Fibroblast of skin of left quadriceps (primary cell): ENCODE measurements around the gene METTL6.
"Not testable (repeated sequence)": the region's sequence is repeated elsewhere in the genome, so short reads cannot be mapped to it uniquely, and the experiment has no call there.

Source experiments
- DNase-seq, 2 experiments: peaks; one replicate each; pipeline ENCODE4 v3.0.0-alpha.2; 2013; ENCODE audit warnings: low read depth in 2 of 2

METTL6 gene, protein sequence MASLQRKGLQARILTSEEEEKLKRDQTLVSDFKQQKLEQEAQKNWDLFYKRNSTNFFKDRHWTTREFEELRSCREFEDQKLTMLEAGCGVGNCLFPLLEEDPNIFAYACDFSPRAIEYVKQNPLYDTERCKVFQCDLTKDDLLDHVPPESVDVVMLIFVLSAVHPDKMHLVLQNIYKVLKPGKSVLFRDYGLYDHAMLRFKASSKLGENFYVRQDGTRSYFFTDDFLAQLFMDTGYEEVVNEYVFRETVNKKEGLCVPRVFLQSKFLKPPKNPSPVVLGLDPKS

DNA sequence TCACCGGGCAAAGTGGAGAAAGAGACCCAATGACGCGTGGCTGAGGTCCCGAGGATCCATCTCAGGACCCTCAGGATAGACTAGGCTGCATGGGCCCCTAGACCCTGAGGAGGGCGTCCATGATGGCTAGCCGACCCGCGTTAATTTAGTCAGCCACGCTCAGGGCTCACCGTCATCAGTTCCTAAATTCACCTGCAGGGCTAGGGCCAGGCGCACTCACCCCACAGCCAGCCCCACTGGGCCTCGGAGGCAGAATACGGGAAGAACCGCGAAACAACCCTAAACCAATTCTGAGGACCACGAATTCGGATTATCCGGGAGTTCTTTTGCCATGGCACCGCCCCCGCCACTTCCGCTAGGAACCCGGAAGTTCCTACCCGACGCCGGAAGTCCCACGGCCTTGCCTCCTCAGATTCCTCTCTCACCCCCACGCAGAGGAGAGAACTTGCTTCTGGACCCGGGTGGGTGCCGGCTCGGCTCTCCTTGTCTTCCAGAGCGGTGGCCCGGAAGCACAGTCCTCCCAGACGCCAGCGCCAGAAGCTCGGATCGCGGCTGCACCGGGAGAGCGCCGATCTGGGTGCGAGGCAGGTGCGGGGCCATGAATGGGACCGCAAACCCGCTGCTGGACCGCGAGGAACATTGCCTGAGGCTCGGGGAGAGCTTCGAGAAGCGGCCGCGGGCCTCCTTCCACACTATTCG is at the start of gene METTL6, which contains the start of gene EAF1:
TSS of gene METTL6 (minus strand) at position 363 of the 699 bp plus-strand sequence. CDS start 1,033 bp downstream, outside the sequence.
TSS of gene EAF1 (plus strand) at position 417 of the 699 bp plus-strand sequence. CDS start at position 599, 182 bp downstream.
- DNase-seq = peak; percentile 40 to 52

GRCh38 chr3:15476378-15476777 is 49.0 kb upstream of the METTL6 start:
- no peak for DNase-seq

- no peak for DNase-seq
Measured at GRCh38 chr3:15475161-15475560, 47.8 kb upstream of the METTL6 start.

GRCh38 chr3:15471861-15472260 is 44.5 kb upstream of the METTL6 start:
- no peak for DNase-seq

GRCh38 chr3:15470849-15471248 is 43.5 kb upstream of the METTL6 start:
- no peak for DNase-seq

DNA sequence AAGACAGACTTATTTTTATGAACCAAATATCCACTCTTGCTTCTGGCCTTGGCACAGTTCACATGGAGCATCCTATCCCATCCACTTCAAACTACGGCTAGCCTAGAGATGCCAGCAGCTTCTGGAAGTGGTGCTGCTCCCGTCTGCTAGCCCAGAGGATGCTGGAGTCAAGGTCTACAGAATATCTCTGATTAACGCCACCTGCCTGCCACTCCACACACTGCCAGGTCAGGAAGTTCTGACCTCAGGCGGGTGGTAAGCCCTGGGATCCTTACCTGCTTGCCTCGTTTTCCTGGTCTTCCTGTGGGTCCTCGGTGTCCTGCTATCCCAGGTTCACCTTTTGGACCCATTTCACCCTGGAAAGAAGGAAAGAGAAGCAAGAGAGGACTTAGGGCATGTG is 42.9 kb upstream of the METTL6 start:
- no peak for DNase-seq

DNA sequence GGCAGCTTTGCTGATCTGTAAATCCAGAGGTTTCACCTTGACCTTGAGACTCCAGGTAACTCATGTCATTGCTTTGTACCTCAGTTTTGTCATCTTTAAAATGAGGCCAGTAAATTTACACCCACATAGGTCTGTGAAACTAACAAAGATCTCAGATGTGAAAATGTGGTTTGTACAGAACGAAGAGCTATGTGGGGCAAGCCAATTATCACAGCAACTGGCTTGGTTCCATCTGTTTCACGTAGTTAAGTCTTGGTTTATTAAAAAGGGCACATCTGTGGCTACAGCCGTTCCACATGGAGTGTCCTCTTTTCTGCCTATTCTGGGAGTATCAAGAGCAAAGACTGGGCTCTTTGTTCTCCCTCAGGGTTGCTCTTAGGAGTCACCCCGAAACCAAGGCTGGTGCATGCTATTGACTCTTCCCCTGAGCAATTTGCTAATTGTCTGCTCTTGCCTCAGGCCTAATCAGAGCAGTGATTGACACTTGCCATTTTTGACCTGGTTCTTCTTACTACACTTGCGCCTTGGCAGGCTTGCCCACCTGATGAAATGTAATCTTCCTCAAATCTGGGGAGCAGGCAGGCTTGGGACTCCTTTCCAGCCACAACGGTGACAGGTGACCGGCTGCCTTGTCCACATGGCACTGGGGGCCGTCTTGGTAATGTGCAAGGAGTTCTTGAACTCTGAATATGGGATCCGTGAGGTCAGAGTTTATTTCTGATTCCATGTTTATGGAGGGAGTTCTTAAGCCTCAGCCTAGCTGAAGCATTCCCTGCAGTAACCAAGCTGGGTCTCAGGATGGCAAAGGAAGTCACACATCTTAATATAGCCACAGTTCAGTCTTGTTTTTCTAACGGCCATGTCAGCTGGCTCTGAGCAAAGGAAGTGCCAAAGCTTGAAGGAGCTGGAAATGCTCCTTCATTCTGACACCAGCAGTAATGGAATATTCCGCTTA is 40.2 kb upstream of the METTL6 start:
- no peak for DNase-seq

DNA sequence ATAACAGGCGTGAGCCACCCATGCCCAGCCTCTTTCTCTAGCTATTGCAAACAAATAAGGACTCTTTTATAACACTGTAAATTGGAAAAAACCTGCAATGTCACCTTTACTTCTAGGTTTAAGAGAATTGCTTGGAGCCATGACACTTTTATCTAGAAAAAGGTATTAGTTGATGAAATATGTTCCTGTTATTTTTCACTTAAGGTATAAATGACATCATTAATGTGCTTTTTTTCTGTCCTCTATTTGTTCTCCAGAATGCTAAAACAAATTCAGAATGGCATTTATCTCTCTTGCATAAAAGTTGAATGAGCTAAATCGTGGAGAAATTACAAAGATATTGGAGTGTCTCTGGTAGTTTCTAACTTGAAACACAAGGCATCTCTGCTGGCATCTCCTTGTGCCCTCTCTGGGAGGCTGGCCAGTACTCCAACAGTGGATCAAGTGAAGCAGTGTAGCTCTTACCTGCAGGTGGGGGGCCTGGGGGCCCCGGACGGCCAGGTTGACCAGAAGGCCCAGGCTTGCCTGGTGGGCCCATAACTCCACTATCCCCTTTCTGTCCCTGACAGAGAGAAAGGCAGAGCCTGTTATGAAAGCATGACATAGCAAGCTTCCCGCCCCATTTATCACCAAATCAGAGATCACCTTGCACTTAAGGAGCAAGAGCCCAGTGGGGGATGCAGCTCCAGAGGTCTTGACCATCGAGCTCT is 38.7 kb upstream of the METTL6 start:
- DNase-seq = no peak

DNA sequence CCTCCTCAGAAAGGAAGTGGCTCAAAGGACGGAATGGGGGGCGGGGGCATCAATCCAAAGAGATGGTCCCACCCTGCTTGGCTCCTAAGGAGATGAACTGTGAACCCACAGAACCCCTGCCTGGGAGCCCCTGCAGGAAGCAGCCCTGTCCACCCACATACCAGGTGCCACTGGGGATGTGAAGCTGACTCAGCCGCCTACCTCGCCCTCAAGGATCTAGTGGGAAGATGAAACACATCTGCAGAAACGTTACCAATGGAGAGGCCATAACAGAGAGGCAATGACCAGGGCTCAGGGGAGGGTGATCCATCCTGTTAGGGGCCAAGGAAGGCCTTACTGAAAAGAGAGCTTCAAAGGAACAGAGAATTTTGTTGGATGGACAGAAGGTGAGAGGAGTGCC is 35.1 kb upstream of the METTL6 start:
- DNase-seq = no peak

- DNase-seq = no peak
Measured at GRCh38 chr3:15460891-15461531, 33.7 kb upstream of the METTL6 start.

GRCh38 chr3:15458212-15458780 is 31.0 kb upstream of the METTL6 start:
- no peak for DNase-seq

DNA sequence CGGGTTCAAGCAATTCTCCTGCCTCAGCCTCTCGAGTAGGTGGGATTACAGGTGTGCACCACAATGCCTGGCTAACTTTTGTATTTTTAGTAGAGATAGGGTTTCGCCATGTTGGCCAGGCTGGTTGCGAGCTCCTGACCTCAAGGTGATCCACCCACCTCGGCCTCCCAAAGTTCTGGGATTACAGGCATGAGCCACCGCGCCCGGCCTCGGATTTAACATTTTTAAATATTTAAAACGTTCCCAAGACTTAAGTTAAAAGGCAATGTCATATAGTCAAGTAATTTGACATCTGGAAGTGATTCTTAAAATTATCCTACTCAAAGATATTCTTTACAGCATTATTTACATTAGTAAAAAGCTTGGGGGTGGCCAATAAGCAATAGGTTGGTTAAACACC is 29.6 kb upstream of the METTL6 start:
- DNase-seq = not testable (repeated sequence)

DNA sequence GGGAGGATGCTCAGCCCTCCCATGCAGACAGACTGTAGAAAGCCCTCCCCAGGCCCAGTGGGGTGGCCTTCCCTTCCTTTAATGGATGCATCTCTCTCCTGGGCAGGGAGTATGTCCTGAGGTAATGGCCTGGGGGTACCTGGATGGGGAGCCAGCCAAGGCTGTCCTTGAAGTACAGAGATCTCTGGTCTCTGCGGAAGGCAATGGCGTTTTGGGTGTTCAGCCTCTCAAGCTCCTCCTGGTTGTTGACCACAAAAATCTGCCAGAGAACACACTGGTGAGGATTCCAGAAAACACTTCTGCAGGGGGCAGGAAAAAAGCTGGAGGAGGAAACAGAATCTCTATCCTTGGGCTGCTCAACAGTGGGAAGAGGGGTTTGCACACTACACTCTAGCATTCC is 29.0 kb upstream of the METTL6 start:
- DNase-seq = no peak

DNA sequence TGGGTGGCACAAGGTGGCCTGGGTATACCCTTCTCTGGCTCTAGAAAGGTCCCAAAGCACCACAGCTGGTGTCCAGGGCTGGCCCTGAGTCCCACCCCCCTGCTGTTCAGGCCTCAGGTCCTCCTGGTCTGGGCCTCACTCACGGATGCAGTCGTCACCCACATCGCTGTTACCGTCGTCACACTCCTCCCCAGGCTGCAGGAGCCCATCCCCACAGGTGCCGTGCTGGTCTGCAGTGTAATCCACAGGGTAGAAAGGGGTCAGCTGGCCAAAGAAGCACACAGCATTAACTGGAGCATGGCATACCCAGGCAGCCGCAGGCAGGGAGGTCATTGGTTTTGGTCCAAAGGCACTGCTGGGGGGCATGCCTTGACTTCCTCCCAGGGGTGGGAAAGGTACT is 28.4 kb upstream of the METTL6 start:
- DNase-seq = no peak

GRCh38 chr3:15454965-15455364 is 27.6 kb upstream of the METTL6 start:
- no peak for DNase-seq

DNA sequence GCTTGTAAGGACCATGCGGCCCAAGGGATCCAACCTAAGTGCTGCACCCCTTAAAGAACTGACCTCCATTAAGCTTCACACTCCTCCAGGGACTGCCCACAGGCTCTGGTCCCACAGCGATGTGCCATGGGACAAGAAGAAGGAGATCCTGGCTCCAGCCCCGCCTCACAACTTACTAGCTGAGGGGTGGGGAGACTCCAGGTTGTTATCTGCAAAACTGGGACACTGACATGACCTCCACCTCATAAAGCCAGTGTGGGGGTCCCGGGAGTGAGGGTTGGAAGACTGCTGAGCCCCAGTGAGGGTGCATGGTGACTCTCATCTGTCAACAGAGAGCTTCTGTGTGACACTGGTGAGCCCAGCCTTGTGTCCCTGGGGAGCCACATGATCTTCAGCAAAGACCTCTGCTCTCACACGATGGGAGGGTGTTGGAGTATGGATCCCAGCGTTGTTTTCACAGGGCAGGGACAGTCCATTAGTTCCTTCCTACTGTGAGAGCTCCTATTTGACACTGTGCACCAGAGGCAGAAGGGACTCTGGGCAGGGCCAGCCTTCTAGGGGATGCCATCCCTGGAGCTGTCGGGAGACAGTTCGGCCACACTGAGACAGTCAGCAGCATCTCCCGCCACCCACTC is 26.8 kb upstream of the METTL6 start:
- DNase-seq = no peak

GRCh38 chr3:15453501-15453900 is 26.2 kb upstream of the METTL6 start:
- DNase-seq = no peak

DNA sequence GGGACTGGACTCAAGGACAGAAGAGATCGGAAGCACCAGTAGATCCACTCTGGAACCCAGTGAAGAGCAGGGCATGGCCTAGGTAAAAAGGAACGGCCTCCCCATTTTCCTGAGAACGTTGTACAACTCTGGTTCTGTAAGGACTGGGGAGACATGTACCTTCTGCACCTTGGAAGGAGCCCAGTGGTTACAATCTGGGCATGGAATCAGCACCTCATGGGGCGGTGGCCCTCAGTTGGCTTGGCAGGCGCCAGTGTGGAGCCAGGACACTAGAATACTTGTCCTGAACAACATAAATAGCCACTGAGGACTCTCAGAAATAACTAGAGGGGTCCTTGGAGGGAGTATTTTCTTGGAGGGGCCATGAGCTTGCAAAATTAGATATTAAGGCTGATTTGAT is 25.6 kb upstream of the METTL6 start:
- no peak for DNase-seq

DNA sequence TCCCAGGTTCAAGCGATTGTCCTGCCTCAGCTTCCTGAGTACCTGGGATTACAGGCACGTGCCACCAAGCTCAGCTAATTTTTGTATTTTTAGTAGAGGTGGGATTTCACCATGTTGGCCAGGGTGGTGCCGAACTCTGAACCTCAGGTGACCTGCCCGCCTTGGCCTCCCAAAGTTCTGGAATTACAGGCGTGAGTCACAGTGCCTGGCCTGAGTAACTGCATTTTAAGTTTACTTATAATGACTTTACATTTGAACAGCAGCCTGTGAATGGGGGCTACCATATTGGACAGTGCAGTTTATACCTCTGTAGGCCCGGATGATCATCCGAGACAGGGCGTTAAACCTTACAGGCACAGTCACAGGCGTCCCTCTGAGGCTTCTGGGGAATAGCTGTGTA is 24.8 kb upstream of the METTL6 start:
- no peak for DNase-seq
